Progenitor cell of endocrine pancreas (in vitro differentiated cells): Measurements from ENCODE around the gene PDGFB. TPM values are rescaled to one million over a fixed set of nuclear protein-coding genes. Genes with fewer than 3 reads are reported as not detected.

Source experiments
- DNase-seq: peaks from one replicate; pipeline ENCODE4 v3.0.0; 2021; ENCODE audit warnings: low spot score; ENCODE audit not compliant: unreplicated experiment
- H3K27ac Mint-ChIP-seq: 2 replicates; pipeline ENCODE4 v1.8.0; 2021; ENCODE audit warnings: mild to moderate bottlenecking, moderate library complexity, mixed read lengths
- H3K27me3 Mint-ChIP-seq: 2 replicates; pipeline ENCODE4 v1.8.0; 2021; ENCODE audit warnings: mixed read lengths
- H3K36me3 Mint-ChIP-seq: 2 replicates; pipeline ENCODE4 v1.8.0; 2022; ENCODE audit warnings: mixed read lengths; ENCODE audit not compliant: insufficient read depth
- H3K4me1 Mint-ChIP-seq: 2 replicates; pipeline ENCODE4 v1.8.0; 2021; ENCODE audit warnings: low read depth, mixed read lengths
- H3K4me3 Mint-ChIP-seq: 2 replicates; pipeline ENCODE4 v1.8.0; 2021; ENCODE audit warnings: low read depth, mild to moderate bottlenecking, moderate library complexity, mixed read lengths
- H3K9me3 Mint-ChIP-seq: 2 replicates; pipeline ENCODE4 v1.8.0; 2021; ENCODE audit warnings: low read depth, mixed read lengths
- CTCF ChIP-seq: fragments of 200-600 bp; sonication (generic); IDR thresholded peaks from one replicate; pipeline ENCODE4 v1.5.0; 2021; ENCODE audit warnings: antibody characterized with exemption, mild to moderate bottlenecking; ENCODE audit not compliant: unreplicated experiment
- long read RNA-seq: library from polyadenylated mRNA; unstranded; transcript quantifications from one replicate; pipeline ENCODE4 v2.0.0, GENCODE V29; 2020
- total RNA-seq: library from RNA; stranded (reverse); gene quantifications from 2 replicates; pipeline ENCODE4 v1.2.1, GENCODE V29; 2021

Gene PDGFB
- 6.7 and 7.1 TPM in 2 replicates for total RNA-seq
- long read RNA-seq, partial matches to known transcripts = 0 of 3 reads
- long read RNA-seq, other reads (novel, unspliced or antisense) = 0 of 3 reads

GRCh38 chr22:39244496-39245129 lies at the start of gene PDGFB:
PDGFB (minus strand) TSS chr22:39244982; CDS start chr22:39243963, 1,019 bp downstream.
- Mint-ChIP-seq H3K27ac (peak within 1 kb of the TSS; percentile 87), H3K4me3 (peak within 1 kb of the TSS; percentile 83), H3K9me3 (no peaks in the 10 kb centered on the region), H3K36me3 (no peaks in the 10 kb centered on the region), H3K4me1 (peaks cover 19% of the 10 kb centered on the region), H3K27me3 (peaks cover 27% of the 10 kb centered on the region)
- DNase-seq = no peak
- no peak for TF ChIP-seq CTCF

GRCh38 chr22:39293766-39294368 lies 49.1 kb upstream of the PDGFB start:
- TF ChIP-seq CTCF = no peak
- peak overlapping the region; percentile 25 for H3K27ac Mint-ChIP-seq
- peaks cover 31% of the 10 kb centered on the region for H3K4me1 Mint-ChIP-seq
- H3K36me3 Mint-ChIP-seq = no peaks in the 10 kb centered on the region
- H3K27me3 Mint-ChIP-seq = no peaks in the 10 kb centered on the region
- no peak for DNase-seq
- no peak overlapping the region for H3K4me3 Mint-ChIP-seq
- no peaks in the 10 kb centered on the region for H3K9me3 Mint-ChIP-seq

GRCh38 chr22:39292561-39293074 lies 47.8 kb upstream of the PDGFB start:
- no peak for TF ChIP-seq CTCF
- no peak for DNase-seq
- Mint-ChIP-seq H3K9me3 (no peaks in the 10 kb centered on the region), H3K27ac (peak overlapping the region; percentile 41), H3K4me3 (no peak overlapping the region), H3K4me1 (peaks cover 25% of the 10 kb centered on the region), H3K36me3 (no peaks in the 10 kb centered on the region), H3K27me3 (no peaks in the 10 kb centered on the region)

- H3K4me3 Mint-ChIP-seq = no peak overlapping the region
- no peak for TF ChIP-seq CTCF
- no peaks in the 10 kb centered on the region for H3K9me3 Mint-ChIP-seq
- no peaks in the 10 kb centered on the region for H3K36me3 Mint-ChIP-seq
- peaks cover 25% of the 10 kb centered on the region for H3K4me1 Mint-ChIP-seq
- no peak for DNase-seq
- no peak overlapping the region for H3K27ac Mint-ChIP-seq
- no peaks in the 10 kb centered on the region for H3K27me3 Mint-ChIP-seq
Measured at GRCh38 chr22:39292031-39292462, 47.3 kb upstream of the PDGFB start.

GRCh38 chr22:39291523-39291922 lies 46.7 kb upstream of the PDGFB start:
- Mint-ChIP-seq H3K27me3 (no peaks in the 10 kb centered on the region), H3K27ac (peak overlapping the region; percentile 37), H3K4me1 (peaks cover 25% of the 10 kb centered on the region), H3K36me3 (no peaks in the 10 kb centered on the region), H3K9me3 (no peaks in the 10 kb centered on the region), H3K4me3 (no peak overlapping the region)
- TF ChIP-seq CTCF = no peak
- DNase-seq = no peak
